Astrocyte of the cerebellum (primary cell): ENCODE results near the gene TMEM205.

Experiments
- DNase-seq: peaks from one replicate; pipeline ENCODE4 v3.0.0-alpha.2; 2011; ENCODE audit warnings: low read depth
- H3K4me3 ChIP-seq: 2 replicates; pipeline ENCODE4 v1.5.1; 2011; ENCODE audit warnings: mild to moderate bottlenecking, low read depth, low read length, moderate library complexity
- in situ Hi-C: cut with HindIII; loops from 2 replicates; pipeline ENCODE4 v1.10.0; 2017; ENCODE audit warnings: low sequenced_read_pairs
- TF ChIP-seq, protein P1 (sequence below): IDR thresholded peaks from 2 replicates; pipeline ENCODE4 v1.5.1; 2012; ENCODE audit warnings: low read length, low read depth, moderate library complexity, mild to moderate bottlenecking; ENCODE audit errors: missing control alignments

TMEM205 gene

GRCh38 chr19:11346104-11346940 is at the start of gene TMEM205, which contains the start of gene CCDC159:
TMEM205 (minus strand) TSS chr19:11346268; CDS start chr19:11345619, 649 bp downstream.
CCDC159 (plus strand) TSS chr19:11346519; CDS start chr19:11346607, 88 bp downstream.
- peak; percentile 98 for DNase-seq
- TF ChIP-seq, protein P1, sequence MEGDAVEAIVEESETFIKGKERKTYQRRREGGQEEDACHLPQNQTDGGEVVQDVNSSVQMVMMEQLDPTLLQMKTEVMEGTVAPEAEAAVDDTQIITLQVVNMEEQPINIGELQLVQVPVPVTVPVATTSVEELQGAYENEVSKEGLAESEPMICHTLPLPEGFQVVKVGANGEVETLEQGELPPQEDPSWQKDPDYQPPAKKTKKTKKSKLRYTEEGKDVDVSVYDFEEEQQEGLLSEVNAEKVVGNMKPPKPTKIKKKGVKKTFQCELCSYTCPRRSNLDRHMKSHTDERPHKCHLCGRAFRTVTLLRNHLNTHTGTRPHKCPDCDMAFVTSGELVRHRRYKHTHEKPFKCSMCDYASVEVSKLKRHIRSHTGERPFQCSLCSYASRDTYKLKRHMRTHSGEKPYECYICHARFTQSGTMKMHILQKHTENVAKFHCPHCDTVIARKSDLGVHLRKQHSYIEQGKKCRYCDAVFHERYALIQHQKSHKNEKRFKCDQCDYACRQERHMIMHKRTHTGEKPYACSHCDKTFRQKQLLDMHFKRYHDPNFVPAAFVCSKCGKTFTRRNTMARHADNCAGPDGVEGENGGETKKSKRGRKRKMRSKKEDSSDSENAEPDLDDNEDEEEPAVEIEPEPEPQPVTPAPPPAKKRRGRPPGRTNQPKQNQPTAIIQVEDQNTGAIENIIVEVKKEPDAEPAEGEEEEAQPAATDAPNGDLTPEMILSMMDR: no peak
- in situ Hi-C loops: no loop called here
- peak within 1 kb of the TSS; percentile 65 for H3K4me3 ChIP-seq

- TF ChIP-seq, protein P1: no peak
- in situ Hi-C loops: no loop called here
- H3K4me3 ChIP-seq: no peak overlapping the region
- DNase-seq: no peak
These were observed 45.0 kb upstream of the TMEM205 start for GRCh38 chr19:11390933-11391680.

GRCh38 chr19:11390359-11390758 is 44.3 kb upstream of the TMEM205 start:
- H3K4me3 ChIP-seq: no peak overlapping the region
- in situ Hi-C loops: no loop called here
- TF ChIP-seq, protein P1: no peak
- no peak for DNase-seq

DNA sequence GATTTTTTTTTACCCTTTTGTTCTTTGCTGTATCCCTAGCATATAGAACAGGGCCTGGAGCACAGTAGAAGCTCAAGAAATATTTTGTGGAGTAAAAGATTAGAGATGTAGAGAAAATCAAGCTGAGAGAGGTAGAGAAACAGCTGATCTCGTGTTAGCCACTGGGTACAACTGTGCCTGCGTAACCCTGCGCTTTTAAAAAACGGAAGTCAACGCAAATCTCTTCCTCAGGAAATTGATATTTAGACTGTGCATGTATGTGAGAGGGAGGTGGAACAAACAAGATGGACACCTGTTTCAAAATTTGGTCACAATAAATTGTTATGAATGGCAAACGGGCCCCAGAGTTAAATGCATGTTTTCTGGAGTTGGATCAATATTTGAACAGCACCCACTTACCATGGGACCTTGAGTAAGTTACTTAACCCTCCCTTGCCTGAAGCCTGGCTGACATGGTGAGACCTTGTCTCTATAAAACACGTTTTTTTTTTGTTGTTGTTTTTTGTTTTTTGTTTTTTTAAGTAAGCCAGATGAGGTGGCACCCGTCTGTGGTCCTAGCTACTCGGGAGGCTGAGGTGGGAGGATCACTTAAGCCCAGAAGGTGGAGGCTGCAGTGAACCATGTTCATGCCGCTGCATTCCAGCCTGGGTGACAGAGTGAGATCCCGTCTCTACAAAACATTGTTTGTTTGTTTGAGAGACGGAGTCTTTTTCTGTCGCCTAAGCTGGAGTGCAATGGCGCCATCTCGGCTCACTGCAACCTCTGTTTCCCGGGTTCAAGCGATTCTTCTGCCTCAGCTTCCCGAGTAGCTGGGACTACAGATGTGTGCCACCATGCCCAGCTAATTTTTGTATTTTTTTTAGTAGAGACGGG is 41.3 kb upstream of the TMEM205 start:
- in situ Hi-C loops: no loop called here
- TF ChIP-seq, protein P1: no peak
- no peak overlapping the region for H3K4me3 ChIP-seq
- DNase-seq: no peak

GRCh38 chr19:11384778-11385129 is 38.7 kb upstream of the TMEM205 start:
- H3K4me3 ChIP-seq: no peak overlapping the region
- DNase-seq: no peak
- in situ Hi-C loops: no loop called here
- TF ChIP-seq, protein P1: no peak

GRCh38 chr19:11383706-11384048 is 37.6 kb upstream of the TMEM205 start:
- peak overlapping the region; percentile 14 for H3K4me3 ChIP-seq
- in situ Hi-C loops: no loop called here

More at GRCh38 chr19:11383706-11384048, 37.6 kb upstream of the TMEM205 start:
- DNase-seq: no peak
- TF ChIP-seq, protein P1: no peak
